ENCODE data around the gene EFCAB6.

GRCh38 chr22:43493297-43493696 lies 318.8 kb downstream of the EFCAB6 start:
- TF ChIP-seq, protein P1, sequence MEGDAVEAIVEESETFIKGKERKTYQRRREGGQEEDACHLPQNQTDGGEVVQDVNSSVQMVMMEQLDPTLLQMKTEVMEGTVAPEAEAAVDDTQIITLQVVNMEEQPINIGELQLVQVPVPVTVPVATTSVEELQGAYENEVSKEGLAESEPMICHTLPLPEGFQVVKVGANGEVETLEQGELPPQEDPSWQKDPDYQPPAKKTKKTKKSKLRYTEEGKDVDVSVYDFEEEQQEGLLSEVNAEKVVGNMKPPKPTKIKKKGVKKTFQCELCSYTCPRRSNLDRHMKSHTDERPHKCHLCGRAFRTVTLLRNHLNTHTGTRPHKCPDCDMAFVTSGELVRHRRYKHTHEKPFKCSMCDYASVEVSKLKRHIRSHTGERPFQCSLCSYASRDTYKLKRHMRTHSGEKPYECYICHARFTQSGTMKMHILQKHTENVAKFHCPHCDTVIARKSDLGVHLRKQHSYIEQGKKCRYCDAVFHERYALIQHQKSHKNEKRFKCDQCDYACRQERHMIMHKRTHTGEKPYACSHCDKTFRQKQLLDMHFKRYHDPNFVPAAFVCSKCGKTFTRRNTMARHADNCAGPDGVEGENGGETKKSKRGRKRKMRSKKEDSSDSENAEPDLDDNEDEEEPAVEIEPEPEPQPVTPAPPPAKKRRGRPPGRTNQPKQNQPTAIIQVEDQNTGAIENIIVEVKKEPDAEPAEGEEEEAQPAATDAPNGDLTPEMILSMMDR (IDR thresholded peaks at IDR 0.05; ENCODE audit: extremely low read depth in 1 of 2, insufficient read depth in 1 of 2, low read depth in 1 of 2, low read length in 2 of 2): no peak
- TF ChIP-seq MYC (IDR thresholded peaks at IDR 0.05; ENCODE audit: low read depth, low read length) (no peak), FOS (IDR thresholded peaks at IDR 0.05; ENCODE audit: borderline replicate concordance, insufficient read depth, low read length) (no peak), POLR2A (IDR thresholded peaks at IDR 0.05; ENCODE audit: low read depth, low read length) (no peak), MAX (IDR thresholded peaks at IDR 0.05; ENCODE audit: insufficient read depth, insufficient read length) (no peak), POLR2AphosphoS5 (IDR thresholded peaks at IDR 0.05; ENCODE audit: insufficient read depth, low read depth, low read length) (no peak), EZH2 (IDR thresholded peaks at IDR 0.05; ENCODE audit: borderline replicate concordance, low read depth, low read length, severe bottlenecking) (no peak)

Measured in endothelial cell of umbilical vein (primary cell).